Lung (tissue), 12 donors: ENCODE measurements around the gene FAM222A. TPM values are rescaled to one million over a fixed set of nuclear protein-coding genes. Genes with fewer than 3 reads are reported as not detected.
A peak's percentile ranks its signal among the peaks of the same experiment; 100 is the strongest.

Source experiments
- ATAC-seq: fragments of 200-7000 bp; cut with Tn5 transposase; one replicate; pipeline ENCODE4 v1.9.1; 2020; ENCODE audit warnings: moderate number of reproducible peaks; ENCODE audit not compliant: insufficient read depth, low FRiP score
- DNase-seq, 3 donors: peaks; one replicate each; pipeline ENCODE4 v3.0.0-alpha.2; 2013 to 2017
- H3K27ac ChIP-seq, 2 donors: one replicate each; pipeline ENCODE4 v1.5.1; 2013; ENCODE audit warnings: mild to moderate bottlenecking in 2 of 2, moderate library complexity in 2 of 2, control low read depth in 1 of 2, inconsistent platforms in 1 of 2, low read depth in 1 of 2, low read length in 1 of 2
- H3K27me3 ChIP-seq, 3 donors: one replicate each; pipeline ENCODE4 v1.5.1; 2013; ENCODE audit warnings: low read length in 2 of 3; ENCODE audit not compliant: control insufficient read depth in 3 of 3, insufficient read depth in 3 of 3
- H3K36me3 ChIP-seq, 4 donors: one replicate each; pipeline ENCODE4 v1.5.1; 2013; ENCODE audit warnings: low read length in 4 of 4, mild to moderate bottlenecking in 1 of 4, moderate library complexity in 1 of 4; ENCODE audit not compliant: control insufficient read depth in 4 of 4, insufficient read depth in 4 of 4
- H3K4me1 ChIP-seq, 5 donors: one replicate each; pipeline ENCODE4 v1.5.1; 2013; ENCODE audit warnings: low read length in 5 of 5, mild to moderate bottlenecking in 2 of 5, moderate library complexity in 1 of 5; ENCODE audit not compliant: control insufficient read depth in 5 of 5, insufficient read depth in 5 of 5
- H3K4me3 ChIP-seq: one replicate; pipeline ENCODE4 v1.5.1; 2013; ENCODE audit warnings: mild to moderate bottlenecking, control low read depth, moderate library complexity
- H3K9ac ChIP-seq, 2 donors: one replicate each; pipeline ENCODE4 v1.5.1; 2013; ENCODE audit warnings: low read length in 2 of 2, control low read depth in 1 of 2; ENCODE audit not compliant: insufficient read depth in 1 of 2
- H3K9me3 ChIP-seq, 4 donors: one replicate each; pipeline ENCODE4 v1.5.1; 2013; ENCODE audit warnings: low read length in 3 of 4, mild to moderate bottlenecking in 1 of 4, moderate library complexity in 1 of 4; ENCODE audit not compliant: control insufficient read depth in 4 of 4, insufficient read depth in 3 of 4
- WGBS, 2 donors: extraction: QIAGEN DNeasy Blood & Tissue Kit; methylation state at CpG; one replicate each; pipeline ENCODE4 v1.1.7; 2013; 5-methylcytosine and 5-hydroxymethylcytosine counted together
- polyA plus RNA-seq, 2 donors: library from polyadenylated mRNA; stranded (reverse); fragments of 200-250 nt; gene quantifications; one replicate each; pipeline ENCODE4 v1.2.1, GENCODE V29; 2013
- total RNA-seq, 2 donors: library from RNA; depleted of rRNA in 1 of 2; stranded (reverse); fragments of >200 nt in 1 of 2; gene quantifications; one replicate each; pipeline ENCODE4 v1.2.1, GENCODE V29; 2014 to 2021
- TF ChIP-seq, protein P1 (sequence below): IDR thresholded peaks from 2 replicates; pipeline ENCODE4 v1.5.1; 2012; ENCODE audit warnings: mild to moderate bottlenecking; ENCODE audit errors: control extremely low read depth, extremely low read depth
- donor health status: control.
- donor health status: control.
- donor health status: Bipolar disorder and iron deficiency.
- donor health status: healthy.
- donor health status: DM: yes; HTN: yes; CAD: no.

Gene FAM222A
- total and polyA plus RNA-seq, 4 donors = 0.28 to 2.6 (median 1.1) TPM

DNA sequence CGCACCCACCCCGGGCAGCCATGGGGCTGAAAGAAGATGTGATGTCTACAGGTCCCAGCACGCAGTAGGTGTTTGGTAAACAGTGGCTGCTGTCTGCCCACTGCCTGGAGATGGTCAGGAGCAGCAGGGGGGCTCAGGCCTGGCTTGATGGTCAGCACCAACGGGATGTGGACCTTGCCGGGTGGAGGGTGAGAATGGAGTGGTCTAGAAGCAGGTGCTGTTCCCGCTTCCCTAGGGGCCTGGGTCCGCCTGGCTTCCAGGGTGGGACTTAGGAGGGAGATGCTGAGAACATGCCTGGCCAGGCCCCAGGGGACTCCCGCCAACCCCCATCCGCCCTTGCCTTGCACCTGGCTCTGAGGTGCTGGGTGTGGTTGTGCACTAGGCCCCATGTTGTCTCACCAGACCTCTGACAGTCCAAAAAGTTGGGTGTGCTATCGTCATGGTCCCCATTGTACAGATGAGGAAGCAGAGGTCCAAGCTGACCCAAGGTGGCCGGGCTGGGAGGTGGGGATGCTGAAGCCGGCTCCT is 12.9 kb downstream of the FAM222A start:
- Histone ChIP-seq H3K4me1 (peaks cover 0 to 34% (median 9%) of the 10 kb centered on the region in 5 donors), H3K27ac (no peak overlapping the region), H3K9ac (no peak overlapping the region), H3K27me3 (no peaks in the 10 kb centered on the region), H3K36me3 (no peaks in the 10 kb centered on the region), H3K4me3 (no peak overlapping the region), H3K9me3 (no peaks in the 10 kb centered on the region)
- 84 to 88% methylated on average over 12 of the region's 12 CpGs for WGBS, 2 donors
- ATAC-seq (no peak), DNase-seq (peak in 1 of 3 donors; percentile 9)
- TF ChIP-seq, protein P1, sequence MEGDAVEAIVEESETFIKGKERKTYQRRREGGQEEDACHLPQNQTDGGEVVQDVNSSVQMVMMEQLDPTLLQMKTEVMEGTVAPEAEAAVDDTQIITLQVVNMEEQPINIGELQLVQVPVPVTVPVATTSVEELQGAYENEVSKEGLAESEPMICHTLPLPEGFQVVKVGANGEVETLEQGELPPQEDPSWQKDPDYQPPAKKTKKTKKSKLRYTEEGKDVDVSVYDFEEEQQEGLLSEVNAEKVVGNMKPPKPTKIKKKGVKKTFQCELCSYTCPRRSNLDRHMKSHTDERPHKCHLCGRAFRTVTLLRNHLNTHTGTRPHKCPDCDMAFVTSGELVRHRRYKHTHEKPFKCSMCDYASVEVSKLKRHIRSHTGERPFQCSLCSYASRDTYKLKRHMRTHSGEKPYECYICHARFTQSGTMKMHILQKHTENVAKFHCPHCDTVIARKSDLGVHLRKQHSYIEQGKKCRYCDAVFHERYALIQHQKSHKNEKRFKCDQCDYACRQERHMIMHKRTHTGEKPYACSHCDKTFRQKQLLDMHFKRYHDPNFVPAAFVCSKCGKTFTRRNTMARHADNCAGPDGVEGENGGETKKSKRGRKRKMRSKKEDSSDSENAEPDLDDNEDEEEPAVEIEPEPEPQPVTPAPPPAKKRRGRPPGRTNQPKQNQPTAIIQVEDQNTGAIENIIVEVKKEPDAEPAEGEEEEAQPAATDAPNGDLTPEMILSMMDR = no peak

DNA sequence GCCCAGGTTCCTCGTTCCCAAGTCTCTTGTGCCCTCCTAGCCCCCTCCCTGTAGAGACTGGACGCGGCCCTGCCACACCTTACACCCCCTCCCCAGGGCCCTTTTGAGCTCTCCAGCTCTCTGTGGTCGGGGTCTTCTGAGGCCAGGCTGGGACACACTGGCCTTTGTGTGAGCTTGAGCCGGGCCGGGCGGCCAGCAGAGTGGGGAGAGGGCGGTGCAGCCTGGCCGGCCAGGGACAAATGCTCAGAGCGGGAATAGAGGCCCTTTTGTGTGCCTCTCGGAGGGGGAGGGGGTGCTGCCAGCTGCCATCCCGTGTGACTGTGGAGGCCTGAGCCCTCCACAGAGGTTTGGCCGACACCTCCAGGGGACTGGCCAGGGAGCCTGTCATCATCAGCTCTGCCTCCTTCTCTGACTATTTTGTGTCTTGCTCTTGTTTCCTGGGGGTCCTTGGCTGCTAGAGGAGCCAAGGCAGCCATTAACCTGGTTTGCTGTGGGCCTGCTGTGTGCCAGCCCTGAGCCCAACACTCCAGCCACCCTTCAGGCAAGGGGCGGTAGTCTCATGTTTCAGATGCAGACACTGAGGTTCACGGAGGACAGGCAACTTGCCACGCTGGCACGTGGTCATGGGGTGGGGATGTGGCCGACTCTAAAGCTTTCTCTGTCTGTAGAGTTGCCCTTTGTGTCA is 13.6 kb downstream of the FAM222A start:
- Histone ChIP-seq H3K9ac (no peak overlapping the region), H3K27me3 (no peaks in the 10 kb centered on the region), H3K9me3 (no peaks in the 10 kb centered on the region), H3K36me3 (no peaks in the 10 kb centered on the region), H3K4me1 (peaks cover 0 to 34% (median 9%) of the 10 kb centered on the region in 5 donors), H3K4me3 (no peak overlapping the region), H3K27ac (no peak overlapping the region)
- no peak for ATAC-seq
- peak in 2 of 3 donors; percentile 38 to 51 for DNase-seq
- WGBS, 2 donors = 79 to 91% methylated on average over 17 to 18 of the region's 18 CpGs
- TF ChIP-seq, protein P1 = no peak

DNA sequence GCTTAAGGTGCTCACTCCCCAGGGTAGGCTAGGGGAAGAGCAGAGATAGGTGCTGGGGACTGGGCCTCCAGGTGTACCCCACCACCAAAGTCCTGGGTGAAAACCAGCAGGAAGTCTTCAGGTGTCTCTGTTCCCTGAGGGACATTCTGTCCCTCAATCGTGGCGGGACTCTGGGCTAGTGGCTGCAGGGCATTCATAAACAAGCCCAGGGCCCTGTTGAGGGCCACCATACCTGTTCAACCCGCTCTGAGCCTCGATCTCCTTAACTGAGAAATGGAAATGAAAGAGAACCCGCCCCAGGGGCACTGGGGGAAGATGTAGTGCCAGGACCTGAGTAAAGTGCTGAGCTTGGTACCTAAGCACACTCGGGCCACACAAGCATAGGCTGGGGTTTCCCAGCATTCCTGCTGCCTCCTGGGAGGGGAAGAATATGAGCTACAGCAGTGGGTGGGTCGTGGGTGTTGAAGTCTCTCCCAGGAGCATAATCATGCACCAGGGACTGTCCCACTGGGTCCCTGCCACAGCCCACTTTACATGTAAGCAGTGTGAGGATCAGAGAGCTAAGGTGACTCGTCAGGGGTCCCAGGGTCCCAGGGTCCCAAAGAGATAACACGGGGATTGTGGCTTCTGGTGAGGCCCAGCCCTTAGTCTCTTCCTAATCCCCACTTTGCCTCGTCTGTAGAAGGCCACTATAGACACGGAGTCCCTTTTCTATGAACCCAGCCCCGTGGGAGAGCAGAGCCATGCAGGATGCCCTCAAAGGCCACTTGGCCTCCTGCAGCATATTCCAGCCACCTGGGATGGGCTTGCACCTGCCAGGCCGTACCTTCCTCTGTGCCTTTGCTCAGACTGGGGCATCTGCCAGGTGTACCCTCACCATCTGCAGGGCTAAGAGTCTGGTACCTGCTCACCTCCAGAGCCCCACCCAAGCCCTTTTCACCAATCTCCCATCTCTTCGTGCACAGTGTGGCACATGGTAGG is 14.4 kb downstream of the FAM222A start:
- Histone ChIP-seq H3K9me3 (no peaks in the 10 kb centered on the region), H3K9ac (no peak overlapping the region), H3K36me3 (no peaks in the 10 kb centered on the region), H3K4me1 (peaks cover 0 to 34% (median 8%) of the 10 kb centered on the region in 5 donors), H3K27me3 (no peaks in the 10 kb centered on the region), H3K4me3 (no peak overlapping the region), H3K27ac (no peak overlapping the region)
- 83 to 84% methylated on average over 14 of the region's 14 CpGs for WGBS, 2 donors
- ATAC-seq = no peak
- TF ChIP-seq, protein P1 = no peak
- DNase-seq = peak in 1 of 3 donors; percentile 9
